HG03520 (cell line): ENCODE measurements around the gene AXIN1.
"Not testable (repeated sequence)": the region's sequence is repeated elsewhere in the genome, so short reads cannot be mapped to it uniquely, and the experiment has no call there.

ENCODE experiments used
- ATAC-seq: cut with Tn5 transposase; IDR thresholded peaks from one replicate; pipeline ENCODE4 v1.9.1; 2021; ENCODE audit warnings: mild to moderate bottlenecking, moderate library complexity; ENCODE audit not compliant: unreplicated experiment

AXIN1 gene

DNA sequence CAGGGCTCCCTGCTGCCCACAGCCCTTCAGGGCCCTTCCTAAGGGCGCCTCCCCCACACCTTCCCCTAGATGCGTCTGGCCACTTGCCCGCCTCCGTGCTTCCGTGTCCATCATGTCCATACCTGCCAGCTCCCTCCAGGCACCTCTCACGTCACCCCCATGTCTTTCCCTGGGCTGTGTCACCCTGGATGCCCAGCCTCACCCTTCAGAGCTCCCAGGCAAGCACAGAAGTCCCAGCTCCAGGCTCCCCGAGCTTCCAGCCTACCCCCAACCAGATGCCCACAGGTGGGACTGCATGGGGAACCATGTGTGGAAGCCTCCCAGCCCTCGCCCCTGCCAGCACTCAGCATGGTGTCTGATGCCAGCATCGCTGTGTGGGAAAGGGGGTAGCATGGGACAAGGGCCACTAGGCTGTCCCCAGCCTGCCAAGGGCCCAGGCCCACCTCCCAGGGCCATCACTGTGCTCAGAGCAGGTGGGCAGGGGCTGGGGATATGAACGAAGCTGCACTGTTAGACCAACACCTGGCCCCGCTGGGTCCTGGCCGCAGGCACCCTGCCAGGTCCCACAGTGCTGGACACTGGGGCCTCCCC lies 1.9 kb upstream of the AXIN1 start:
- no peak for ATAC-seq

DNA sequence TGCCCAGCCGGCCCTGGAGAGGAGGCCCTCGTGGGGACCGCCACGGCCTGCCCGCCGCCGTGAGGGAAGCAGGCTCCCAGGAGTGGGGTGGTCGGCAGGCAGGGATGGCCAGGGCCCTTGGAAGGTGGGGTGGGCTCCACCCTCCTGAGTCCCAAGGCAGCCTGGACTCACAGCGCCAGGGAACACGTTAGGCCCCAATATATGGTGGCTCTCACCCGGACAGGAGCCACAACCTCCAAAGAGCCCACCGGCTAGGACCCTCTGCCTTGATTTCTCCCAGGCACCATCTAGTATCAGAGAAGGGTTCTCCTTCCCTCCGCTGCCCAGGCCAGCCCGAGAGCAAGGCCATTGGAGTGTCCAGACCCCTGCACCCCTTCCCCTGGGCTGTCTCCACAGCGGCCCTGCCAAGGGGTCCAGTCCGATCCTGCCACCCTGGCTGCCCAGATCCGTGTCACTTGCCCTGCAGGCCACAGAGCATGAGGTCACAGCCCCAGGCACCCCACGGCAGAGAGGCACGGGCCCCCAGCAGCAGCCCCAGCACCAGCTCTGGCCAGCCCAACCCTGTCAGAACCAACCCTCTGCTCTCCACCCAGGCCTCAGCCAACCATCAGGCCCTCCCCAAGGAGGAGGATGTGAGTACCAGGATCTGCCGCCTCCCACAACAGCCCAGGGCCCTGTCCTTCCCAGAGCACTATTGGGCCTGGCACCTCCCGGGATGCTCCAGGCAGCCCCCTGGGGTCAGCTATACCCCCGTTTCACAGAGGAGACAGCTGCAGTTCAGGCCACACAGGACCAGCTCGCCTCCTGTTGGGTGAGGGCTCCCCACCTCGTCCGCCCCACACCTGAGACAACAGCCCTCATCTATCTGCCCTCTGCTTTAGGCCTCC lies 1.1 kb upstream of the AXIN1 start:
- ATAC-seq, result no peak

DNA sequence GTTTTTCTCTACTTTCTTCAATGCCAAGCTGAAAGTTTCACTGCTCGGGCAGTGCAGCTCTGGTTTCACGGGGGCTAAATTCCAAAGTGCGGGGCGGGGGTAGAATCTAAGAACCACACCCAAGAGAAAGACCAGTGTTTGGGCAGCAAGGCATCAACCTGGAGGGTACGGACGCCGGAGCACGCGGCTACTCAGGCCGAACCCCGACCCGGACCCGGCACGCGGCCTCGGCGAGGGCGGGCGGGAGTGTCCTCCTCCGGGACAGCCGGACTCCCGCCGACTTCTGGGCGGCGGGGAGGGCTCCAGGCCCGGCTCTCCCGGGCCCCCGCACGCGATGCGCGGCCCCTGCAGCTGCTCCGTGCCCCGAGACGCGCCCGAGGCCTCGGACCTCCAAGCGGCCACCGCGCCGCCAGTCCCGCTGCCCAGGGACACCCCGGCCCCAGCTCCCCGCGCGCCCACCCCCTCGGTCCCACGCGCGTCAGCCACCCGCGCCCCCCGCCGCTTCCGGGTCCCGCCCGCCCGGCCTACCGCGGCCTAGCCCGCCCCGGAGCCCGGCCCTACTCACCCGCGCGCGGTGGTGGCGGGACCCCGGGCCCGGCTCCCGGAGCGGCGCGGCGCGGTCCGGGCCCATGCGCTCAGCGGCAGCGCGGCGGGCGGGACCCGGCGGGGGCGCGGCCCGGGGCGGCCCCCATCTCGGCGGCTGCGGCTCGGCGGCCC lies 561 bp downstream of the AXIN1 start:
- peak; percentile 21 for ATAC-seq

DNA sequence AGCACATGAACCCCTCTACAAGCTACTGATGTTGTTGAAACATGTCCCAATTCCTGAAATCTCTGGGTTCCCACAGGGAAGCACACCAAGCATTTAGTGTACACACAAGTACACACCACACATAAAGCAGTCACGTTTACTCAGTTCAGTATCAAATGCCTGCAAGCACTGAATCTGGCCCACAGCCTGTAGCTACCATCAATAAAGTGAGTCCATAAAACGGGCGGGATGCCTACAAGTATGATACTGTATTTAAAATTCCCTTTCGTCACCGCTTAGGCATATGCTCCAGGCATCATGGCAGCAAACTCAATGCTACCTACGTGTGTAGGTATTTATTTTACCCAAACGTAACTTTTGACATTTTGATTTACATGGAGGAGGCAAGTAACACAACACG lies 2.3 kb downstream of the AXIN1 start:
- no peak for ATAC-seq

DNA sequence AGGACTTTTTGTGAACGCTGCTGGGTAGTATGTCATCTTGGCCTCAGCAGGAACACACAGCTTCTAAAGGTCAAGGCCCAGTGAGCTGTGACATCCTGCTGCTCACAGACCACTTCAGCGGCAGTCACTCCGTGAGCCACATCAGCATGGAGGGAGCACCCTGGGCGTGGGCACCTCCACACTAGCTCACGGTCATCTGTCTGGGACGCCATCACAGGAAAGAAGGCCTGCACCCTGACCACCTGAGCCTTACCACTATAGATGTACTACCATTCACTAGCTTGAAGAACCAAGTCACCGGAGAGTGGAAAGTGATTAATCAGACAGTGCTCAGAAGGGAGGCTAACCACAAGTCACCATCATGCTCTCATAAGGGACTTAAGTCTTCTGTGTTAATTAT lies 3.3 kb downstream of the AXIN1 start:
- ATAC-seq, result no peak

DNA sequence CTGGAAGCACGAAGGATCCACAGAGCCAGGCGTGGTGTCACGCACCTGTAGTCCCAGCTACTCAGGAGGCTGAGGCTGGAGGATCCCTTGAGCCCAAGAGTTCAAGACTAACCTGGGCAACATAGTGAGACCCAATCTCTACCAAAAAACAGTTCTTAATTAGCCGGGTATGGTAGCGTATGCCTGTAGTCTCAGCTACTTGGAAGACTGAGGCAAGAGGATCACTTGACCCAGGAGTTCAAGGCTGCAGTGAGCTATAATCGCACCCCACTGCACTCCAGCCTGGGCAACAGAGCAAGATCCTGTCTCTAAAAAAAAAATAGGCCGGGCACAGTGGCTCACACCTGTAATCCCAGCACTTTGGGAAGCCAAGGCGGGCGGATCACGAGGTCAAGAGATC lies 4.0 kb downstream of the AXIN1 start:
- ATAC-seq, result not testable (repeated sequence)

DNA sequence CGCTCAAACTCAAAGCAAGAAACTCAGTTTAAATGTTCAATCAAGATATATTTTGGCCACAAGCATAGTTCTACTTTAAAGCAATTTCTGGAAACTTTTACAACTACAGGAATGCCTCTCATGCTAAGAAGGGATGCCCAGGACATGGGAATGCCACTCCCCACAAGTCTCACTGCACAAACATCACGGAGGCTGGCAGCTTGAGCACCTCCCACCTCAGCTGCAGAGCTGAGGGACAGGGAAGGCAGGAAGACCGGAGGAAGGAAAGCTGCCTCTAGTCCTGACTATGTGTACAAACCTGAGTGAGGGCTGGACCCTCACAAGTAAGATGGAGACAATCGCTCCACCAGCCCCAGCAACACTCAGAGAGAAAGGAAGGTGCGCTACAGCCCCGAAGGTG lies 5.3 kb downstream of the AXIN1 start:
- ATAC-seq, result no peak

DNA sequence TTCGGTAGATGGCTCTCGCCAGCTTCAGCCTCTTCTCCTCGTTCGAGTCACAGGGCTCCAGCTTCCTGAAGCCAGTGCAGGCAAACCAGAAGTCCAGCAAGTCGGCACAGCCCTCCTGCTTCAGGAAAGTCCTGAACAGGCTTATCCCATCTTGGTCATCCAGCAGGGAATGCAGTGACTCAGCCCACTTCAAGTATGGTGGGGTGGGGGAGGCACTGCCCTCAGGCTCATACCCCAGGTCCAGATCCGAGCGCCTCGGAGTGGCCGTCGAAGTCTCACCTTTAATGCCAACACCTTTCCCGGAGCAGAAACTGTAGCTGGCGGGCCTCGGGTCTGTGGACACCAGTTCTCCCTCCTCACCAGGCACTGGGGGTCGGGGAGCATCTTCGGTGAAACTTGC lies 5.9 kb downstream of the AXIN1 start:
- no peak for ATAC-seq

DNA sequence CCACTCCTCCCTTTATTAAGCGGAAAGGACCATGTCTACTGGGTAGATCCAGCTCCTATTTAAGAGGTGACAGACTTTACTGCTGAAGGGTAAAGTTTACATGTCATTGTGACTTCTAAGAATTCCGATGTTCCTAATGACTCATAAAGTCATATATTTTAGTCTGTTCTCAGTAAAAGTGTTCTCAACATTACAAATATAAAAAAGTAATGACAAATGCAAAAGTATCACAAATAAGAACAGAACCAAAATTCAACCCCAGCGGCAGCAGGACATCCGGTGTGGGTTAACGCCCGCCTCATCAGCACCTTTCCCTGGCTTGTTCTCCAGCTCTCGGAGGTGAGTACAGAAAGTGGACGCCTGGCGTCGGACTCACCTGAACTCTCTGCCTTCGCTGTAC lies 6.8 kb downstream of the AXIN1 start:
- no peak for ATAC-seq

DNA sequence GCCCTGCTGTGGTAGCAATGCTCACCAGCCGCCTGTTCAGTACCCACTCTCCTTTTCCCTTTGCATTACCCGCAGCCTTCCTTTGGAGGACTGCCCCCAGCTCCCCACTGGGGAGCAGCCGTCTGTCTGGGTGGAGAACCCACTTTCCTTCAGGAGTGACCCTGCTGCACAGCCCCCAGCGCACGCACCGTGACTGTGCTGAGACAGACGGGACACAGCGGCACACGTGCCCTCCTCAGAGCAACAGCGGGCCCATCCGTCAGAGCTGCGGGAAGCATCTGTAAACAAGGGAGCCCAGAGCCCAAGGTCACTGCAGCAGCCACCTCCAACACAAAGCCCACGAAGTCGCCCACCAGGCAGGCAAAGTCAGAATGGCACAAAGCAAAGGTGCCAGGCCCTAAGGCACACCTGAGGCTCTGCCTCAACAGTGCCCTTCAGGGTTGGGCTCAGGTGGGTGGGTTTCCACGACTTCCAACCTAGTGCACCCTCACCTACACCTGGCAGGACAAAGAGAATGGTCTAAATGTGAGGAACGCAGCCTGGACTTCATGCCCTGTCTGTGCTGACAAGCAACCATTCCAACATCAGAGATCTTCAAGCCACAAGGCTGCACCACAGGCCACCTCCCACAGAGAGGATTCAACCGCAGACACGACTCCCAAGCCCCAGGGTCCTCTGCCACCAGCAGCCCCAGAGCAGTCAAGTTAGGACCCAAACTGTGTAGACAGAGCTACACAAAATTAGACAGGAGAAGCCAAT lies 9.9 kb downstream of the AXIN1 start:
- ATAC-seq, result no peak

DNA sequence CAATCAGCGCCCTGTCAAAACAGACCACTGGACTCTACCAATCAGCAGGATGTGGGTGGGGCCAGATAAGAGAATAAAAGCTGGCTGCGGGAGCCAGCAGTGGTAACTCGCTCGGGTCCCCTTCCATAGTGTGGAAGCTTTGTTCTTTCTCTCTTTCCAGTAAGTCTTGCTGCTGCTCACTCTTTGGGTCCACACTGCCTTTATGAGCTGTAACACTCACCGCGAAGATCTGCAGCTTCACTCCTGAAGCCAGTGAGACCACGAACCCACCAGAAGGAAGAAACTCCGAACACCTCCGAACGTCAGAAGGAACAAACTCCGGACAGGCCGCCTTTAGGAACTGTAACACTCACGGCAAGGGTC lies 10.6 kb downstream of the AXIN1 start:
- ATAC-seq, result not testable (repeated sequence)

DNA sequence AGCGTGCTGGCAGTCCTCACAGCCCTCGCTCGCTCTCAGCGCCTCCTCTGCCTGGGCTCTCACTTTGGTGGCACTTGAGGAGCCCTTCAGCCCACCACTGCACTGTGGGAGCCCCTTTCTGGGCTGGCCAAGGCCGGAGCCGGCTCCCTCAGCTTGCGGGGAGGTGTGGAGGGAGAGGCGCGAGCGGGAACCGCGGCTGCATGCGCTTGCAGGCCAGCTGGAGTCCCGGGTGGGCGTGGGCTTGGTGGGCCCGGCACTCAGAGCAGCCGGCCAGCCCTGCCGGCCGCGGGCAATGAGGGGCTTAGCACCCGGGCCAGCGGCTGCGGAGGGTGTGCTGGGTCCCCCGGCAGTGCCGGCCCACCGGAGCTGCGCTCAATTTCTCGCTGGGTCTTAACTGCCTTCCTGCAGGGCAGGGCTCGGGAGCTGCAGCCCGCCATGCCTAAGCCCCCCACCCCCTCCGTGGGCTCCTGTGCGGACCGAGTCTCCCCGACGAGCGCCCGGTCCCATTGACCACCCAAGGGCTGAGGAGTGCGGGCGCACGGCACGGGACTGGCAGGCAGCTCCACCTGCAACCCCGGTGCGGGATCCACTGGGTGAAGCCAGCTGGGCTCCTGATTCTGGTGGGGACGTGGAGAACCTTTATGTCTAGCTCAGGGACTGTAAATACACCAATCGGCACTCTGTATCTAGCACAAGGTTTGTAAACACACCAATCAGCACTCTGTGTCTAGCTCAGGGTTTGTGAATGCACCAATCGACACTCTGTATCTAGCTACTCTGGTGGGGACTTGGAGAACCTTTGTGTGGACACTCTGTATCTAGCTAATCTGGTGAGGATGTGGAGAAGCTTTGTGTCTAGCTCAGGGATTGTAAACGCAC lies 11.2 kb downstream of the AXIN1 start:
- not testable (repeated sequence) for ATAC-seq

DNA sequence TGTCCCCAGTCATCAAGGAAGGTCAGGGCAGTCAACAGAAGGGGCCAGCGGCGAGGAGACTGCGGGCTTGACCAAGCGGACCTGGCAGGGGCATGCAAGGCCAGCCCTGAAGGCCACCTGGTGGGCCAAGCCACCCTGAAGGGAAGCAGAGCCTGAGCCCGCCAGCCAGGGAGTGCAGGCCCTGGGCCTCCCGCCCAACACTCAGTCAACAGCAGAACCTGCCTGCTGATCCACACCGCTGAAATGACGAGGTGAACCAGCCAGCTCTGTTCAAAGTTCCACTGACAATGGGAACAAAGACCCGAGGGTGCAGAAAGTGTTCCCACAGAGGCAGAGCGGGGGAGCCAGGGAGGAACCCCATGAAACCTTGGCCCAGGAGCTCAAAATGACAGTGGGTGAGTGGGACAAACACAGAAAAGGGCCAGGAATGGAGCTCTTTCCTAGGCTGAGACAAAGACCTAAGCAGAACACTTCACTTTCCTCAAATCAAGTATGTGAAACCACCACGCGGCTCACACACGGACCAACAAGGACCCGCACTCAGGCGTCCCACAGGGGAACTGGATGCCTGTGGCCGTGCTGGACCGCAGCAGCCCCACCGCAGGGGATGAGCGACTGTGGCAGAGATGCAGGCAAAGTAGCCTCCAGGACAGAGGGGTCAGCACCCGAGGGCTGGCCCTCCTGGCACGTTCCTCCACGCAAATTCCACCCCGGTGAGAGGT lies 12.0 kb downstream of the AXIN1 start:
- ATAC-seq, result no peak

DNA sequence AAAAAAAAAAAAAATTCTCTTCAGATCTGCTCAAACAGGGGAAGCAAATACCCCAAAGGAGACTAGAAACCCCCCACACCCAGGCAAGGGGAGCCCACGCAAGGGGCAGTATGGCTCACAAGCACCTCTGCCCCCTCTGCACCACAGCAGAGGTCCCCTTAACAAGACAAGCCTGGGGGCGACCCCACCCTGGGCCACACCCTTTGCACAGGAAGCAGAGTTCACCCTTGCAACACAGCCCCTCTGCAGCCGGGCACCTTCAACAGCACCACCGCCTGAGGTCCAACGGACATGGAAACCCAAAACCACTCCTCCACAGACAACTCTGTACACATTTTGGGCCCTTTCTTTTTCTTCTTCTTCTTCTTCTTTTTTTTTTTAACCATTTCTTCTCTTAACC lies 12.8 kb downstream of the AXIN1 start:
- ATAC-seq, result no peak

DNA sequence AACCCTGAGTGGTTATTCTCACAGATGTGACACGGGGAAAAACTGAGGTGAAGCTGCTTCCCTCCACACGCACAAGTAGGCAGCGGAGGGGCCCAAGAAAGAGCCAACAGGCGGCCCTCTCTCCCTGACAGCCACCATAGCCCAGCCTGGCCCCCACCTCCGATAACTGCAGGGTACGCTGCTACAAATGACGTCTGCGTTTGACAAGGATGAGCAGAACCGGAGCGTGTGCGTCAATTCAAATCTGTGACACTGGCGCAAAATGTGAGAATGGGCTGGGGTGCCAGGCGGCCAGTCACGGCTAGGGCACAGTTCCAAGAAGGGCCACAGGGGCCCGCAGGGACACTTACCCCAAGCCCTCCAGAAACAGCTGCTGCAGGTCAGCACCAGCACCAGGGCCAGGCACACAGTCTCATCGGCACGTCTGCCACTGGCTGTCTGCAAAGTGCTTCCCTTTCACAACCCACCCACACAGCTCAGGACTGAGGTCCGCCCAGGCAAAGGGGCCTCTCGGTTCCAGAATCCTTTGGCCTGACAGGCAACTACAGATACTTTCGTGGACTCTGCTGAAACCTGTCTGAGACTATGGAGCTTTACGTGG lies 14.4 kb downstream of the AXIN1 start:
- no peak for ATAC-seq

DNA sequence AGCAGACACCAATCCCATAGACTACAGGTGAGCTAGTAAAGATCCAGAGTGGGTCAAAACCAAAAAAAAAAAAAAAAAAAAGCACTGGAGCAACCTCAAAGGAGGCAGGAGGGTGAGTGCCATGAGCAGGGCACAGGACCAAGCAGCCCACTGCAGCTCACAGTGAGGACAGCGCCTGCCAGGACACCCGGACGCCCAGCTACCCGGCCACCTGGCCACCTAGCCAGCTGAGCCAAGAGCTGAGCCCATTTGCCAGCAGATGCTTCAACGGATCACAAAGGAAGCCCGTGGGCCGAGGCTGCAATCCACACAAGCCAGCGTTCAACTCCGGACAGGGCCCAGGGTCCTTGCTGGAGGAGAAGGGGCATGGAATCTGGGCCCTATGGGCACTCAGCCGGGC lies 15.1 kb downstream of the AXIN1 start:
- ATAC-seq, result no peak

DNA sequence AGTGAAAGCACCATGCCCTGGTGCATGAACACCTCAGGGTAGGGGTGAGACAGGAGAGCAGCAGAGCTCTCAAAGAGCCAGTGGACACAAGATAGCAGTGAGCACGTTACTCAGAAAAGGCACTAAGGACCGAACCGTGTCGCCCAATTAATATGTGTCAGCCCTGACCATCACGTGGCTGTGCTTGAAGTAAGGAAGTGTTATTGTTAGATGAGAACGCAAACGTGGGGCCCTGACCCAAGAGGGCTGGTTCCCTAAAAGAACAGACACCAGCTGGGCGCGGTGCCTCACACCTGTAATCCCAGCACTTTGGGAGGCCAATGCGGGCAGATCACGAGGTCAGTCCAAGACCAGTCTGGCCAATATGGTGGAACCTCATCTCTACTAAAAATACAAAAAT lies 16.3 kb downstream of the AXIN1 start:
- ATAC-seq, result no peak

DNA sequence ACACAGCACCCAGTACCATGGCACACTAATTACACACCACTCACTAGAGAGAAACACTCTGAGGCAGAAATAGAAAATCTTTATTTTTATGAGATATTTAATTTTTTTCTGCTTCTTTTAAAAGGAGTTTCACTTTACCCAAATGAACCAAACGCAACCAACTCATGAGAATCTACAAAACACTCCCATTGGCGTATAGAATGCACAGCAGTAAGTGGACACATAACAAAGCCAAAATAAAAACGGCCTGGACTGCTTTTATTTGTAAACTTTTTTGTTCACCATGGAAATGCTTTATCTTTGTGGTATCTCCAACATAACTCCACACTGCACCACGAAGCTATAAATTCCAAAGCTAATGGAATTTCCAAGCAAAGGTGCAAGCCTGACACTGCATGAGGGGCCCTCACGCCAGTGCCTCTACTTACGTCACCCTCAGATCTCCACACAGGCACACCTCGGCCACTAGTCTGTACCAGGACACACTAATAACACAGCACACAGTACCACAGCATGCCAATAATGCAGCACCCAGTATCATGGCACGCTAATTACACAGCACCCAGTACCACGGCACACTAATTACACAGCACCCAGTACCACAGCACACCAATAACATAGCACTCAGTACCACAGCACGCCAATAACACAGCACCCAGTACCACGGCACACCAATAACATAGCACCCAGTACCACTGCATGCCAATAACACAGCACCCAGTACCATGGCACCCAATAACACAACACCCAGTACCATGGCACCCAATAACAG lies 17.5 kb downstream of the AXIN1 start:
- not testable (repeated sequence) for ATAC-seq
